Stimulated activated CD4-positive, alpha-beta T cell treated with anti-CD3 and anti-CD28 coated beads, Interleukin-4, amount 100 ng/mL, for 1 hour (primary cell): ENCODE measurements around the gene ZNF595.
A peak's percentile ranks its signal among the peaks of the same experiment; 100 is the strongest.
"Not testable (repeated sequence)": the region's sequence is repeated elsewhere in the genome, so short reads cannot be mapped to it uniquely, and the experiment has no call there.

Experiments
- DNase-seq: peaks from one replicate; pipeline ENCODE4 v3.0.0-alpha.2; 2020

ZNF595 gene

GRCh38 chr4:52804-53479, at the start of gene ZNF595:
Gene ZNF595 (plus strand): TSS chr4:53321. CDS start chr4:53489, 168 bp downstream.
- not testable (repeated sequence) for DNase-seq

GRCh38 chr4:9937-10870, 42.9 kb upstream of the ZNF595 start:
- not testable (repeated sequence) for DNase-seq

DNA sequence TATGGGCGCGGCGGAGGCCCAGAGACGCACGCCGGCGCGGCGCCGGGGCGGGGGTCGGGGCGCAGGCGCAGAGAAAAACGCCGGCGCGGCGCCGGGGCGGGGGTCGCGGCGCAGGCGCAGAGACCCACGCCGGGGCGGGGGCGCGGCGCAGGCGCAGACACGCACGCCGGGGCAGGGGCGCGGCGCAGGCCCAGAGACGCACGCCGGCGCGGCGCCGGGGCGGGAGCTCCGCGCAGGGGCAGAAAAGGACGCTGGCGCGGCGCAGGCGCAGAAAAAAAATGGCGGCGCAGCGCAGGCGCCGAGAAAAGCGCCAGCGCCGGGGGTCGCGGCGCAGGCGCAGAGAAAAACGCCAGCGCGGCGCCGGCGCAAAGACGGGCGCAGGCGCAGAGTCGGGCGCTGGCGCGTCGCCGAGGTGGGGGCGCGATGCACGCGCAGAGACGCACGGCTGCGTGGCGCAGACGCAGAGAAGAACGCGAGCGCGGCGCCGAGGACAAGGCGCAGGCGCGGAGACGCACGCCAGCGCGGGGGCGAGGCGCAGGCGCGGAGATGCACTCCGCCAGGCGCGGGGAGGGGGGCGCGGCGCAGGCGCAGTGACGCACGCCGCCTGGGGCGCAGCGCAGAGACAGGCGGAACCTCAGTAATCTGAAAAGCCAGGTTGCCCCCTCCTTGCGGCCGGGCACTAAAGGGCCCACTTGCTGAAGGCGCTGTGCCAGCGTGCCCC, 41.9 kb upstream of the ZNF595 start:
- DNase-seq: not testable (repeated sequence)

- DNase-seq: peak; percentile 15
Observed at GRCh38 chr4:11816-12417, 41.2 kb upstream of the ZNF595 start.

GRCh38 chr4:18128-18527, 35.0 kb upstream of the ZNF595 start:
- not testable (repeated sequence) for DNase-seq

DNA sequence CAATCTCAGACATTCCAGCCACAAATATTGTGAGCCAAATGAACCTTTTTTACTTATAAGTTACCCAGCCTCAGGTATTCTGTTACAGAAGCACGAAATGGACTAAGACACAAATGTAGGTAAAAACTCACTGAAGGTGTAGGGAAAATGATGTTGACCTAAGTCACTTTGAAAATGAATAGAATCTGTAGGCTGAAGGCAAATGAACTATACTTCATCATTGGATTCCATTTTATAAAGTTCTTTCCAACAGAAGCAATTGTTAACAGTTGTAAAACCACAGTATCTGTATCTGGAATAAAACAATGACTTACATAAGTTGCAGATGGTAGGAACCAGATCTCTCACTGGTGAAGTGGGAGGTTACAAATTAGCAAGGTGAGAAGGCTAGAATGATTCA, 34.5 kb upstream of the ZNF595 start:
- not testable (repeated sequence) for DNase-seq

DNA sequence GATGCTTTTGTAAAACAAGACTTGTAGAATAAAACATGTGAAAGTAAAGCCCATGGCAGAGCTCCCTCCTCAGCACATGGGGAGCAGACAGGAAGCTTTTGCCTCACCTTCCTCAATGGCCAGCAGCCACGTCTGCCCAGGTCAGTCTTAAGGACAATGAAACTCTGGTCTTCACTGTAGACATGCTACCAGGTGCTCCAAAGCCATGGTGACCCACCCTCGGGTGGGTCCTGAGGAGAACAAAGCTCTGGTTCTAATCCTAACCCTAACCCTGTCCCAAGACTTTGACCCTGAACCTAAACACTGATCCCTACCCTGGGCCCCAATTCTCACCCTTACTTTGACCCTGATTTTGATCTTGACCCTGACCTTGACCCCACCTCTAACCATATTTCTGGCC, 30.2 kb upstream of the ZNF595 start:
- not testable (repeated sequence) for DNase-seq

GRCh38 chr4:24359-24758, 28.8 kb upstream of the ZNF595 start:
- not testable (repeated sequence) for DNase-seq

- DNase-seq: not testable (repeated sequence)
Observed at GRCh38 chr4:27501-27900, 25.6 kb upstream of the ZNF595 start.

DNA sequence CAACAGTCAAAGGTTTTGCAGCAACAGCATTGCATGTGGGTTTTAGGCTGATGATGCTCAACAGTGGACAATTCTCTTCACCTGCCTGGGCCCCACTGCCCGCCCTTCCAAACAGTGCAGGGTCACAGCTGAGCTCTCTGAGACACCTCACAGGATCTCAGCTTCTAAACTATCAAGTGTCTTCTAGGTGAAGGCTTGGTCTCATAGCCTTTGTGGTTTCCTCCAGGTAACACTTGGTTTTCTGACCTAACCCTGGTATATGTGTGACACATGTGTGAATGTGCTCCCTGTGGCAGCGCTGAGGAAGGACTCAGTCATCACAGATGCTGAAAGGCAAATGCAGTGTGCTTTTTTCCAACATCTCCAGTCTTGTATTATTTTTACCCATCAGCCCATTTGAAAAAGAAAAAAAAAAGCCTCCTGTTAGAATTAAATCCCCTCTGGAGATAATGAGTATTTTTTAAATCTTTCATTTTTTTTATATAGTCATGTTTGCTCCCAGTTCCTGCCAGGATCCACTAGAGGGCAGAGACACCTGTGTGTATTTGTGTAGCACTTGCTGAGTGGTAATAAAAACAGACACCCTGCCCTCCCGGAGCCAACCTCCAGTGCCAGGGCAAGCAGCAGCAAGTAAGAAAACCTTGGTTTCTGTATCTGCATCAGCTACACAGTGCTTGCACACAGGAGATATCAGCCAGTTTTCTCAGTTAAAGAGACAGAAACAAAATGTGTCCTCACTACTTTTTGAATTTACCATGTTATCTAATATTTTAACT, 24.2 kb upstream of the ZNF595 start:
- peak; percentile 11 for DNase-seq

DNA sequence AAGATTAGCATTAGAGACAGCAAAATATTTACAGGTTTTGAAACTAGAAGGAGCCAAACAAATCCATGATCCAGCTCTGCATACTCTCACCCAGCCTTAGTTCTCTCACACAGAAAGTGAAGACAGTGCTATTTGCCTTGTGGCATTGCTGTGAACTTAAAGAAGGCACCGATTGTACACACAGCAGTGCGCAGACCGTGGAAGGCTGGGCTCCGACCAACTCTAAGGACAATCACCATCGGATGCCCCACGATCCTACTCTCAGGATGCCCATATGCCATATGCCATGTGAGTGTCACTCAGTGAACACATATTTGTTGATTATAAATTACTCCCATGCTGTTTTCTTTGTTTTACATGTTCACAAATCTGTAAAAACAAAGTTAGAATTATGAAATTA, 19.8 kb upstream of the ZNF595 start:
- DNase-seq: not testable (repeated sequence)

GRCh38 chr4:36559-37415, 16.3 kb upstream of the ZNF595 start:
- DNase-seq: not testable (repeated sequence)

- not testable (repeated sequence) for DNase-seq
Observed at GRCh38 chr4:38202-38601, 14.9 kb upstream of the ZNF595 start.

DNA sequence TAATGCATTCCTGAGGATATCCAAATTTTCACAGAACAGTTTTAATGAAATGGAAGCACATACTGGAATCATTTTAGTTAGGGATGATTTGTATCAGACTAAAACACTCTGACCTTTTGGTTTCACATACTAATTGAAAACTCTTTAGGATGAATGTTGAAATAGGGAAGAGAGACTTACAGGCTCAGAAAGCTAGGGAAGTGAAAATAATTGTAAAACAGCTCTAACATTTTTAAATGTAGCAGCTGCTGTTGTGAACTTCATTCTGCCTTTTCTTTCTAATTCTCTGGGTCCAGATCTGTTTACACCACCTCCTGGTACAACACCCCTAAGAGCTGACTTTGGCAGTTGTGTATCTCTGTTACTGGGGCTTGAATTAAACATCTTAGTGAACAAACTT, 9.7 kb upstream of the ZNF595 start:
- DNase-seq: not testable (repeated sequence)

DNA sequence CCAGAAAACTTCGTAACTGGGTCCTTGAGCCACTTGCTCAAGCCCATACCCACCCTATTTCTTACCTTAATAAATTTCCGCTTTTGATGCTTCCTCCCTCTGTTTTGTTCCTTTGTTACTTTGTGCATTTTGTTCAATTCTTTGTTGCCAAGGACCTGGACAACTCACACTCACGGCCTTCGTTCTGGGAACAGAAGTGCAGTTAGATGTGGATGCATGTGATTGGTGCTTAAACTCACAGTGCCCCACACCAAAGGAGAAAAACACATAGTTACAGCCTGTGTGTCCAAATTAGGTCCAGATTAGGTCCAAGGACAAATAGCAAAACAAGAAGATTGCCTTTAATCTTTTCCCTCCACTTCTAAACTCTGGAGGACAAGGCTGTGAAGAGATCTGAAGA, 1.9 kb upstream of the ZNF595 start:
- DNase-seq: not testable (repeated sequence)

- DNase-seq: not testable (repeated sequence)
Observed at GRCh38 chr4:51655-52277, 1.4 kb upstream of the ZNF595 start.

DNA sequence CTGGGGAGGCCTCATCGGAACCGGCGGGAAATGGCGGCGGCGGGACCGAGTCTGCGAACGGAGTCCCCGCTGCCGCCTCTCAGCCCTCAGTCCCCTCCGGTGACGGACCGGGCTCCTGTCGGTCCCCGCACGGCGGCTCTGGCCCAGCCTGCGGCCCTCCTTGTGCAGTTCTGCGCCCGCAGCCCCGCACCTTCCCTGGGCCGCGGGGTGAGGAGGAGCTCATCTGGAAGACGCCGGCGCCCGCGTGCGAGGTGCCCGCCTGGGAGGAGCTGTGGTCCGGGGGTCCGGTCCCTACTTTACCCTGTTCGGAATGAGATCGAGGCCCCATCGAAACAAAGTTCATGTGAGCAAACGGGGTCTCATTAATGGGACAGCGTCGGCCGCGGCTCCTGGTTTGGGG, 400 bp downstream of the ZNF595 start:
- DNase-seq: not testable (repeated sequence)

DNA sequence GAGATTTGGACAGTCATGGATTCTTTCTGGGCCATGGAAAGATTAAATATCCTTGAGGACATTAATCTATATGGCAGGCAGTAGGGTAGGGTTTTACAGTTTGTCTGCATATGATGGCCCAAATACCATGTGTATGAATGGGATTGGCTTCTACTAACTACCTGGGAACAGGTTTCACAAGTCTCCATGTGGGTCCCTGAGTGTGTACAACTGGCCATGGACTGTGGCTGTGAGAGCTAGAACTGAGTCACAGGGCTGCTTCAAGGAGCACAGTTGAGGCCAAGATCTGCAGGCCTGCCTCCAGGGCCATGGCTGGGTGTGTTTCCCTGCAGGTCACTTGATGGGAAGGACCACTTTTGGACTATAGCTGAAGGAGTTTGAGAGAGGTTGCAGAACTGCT, 11.6 kb downstream of the ZNF595 start:
- DNase-seq: not testable (repeated sequence)

DNA sequence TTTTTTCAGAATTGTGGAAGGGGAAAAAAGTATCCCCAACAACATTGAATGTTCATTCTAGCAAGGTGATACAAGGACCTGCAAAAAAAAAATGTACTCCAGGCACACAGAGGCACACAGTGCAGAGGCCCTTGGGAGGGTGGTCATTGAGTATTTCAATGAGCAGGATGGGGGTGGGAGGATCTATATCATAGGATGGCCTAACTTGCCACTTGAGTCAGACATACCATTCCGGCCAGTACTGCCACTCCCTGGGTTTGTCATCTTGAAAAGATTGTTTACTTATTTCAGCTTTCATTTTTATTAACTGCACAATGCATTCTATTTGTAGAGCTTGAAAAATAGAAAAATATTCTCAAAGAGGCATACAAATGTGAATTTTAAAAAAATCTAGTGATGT, 18.7 kb downstream of the ZNF595 start:
- DNase-seq: no peak

DNA sequence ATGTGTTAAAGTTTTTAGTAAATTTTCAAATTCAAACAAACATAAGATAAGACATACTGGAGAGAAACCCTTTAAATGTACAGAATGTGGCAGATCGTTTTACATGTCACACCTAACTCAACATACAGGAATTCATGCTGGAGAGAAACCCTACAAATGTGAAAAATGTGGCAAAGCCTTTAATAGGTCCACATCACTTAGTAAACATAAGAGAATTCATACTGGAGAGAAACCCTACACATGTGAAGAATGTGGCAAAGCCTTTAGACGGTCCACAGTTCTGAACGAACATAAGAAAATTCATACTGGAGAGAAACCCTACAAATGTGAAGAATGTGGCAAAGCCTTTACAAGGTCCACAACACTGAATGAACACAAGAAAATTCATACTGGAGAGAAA, 32.8 kb downstream of the ZNF595 start:
- DNase-seq: no peak
